K562 (cell line): Measurements from ENCODE around the gene ZSCAN21.

Source experiments
- BHLHE40 ChIP-seq: IDR thresholded peaks from 2 replicates; pipeline ENCODE4 v1.6.1; 2011; ENCODE audit warnings: low read length, improper control_type of control experiment
- BRCA1 ChIP-seq, 2 experiments: fragments of 450-650 bp in 1 of 2; sonication (generic) in 1 of 2; formaldehyde crosslinking in 1 of 2; IDR thresholded peaks; 2 replicates each; pipeline versions ENCODE4 v1.5.0 to v1.6.1; 2017 to 2020; ENCODE audit warnings: mild to moderate bottlenecking in 1 of 2, missing genetic modification reagents in 1 of 2
- FOXA3 ChIP-seq, 2 experiments: fragments of 450-650 bp in 1 of 2; sonication (generic) in 1 of 2; formaldehyde crosslinking; IDR thresholded peaks in 1 of 2; conservative IDR thresholded peaks in 1 of 2; 2 replicates each; pipeline versions ENCODE4 v1.4.0 to v1.8.0; 2020 to 2022; ENCODE audit warnings: mild to moderate bottlenecking in 2 of 2, missing genetic modification reagents in 1 of 2
- HMG20A ChIP-seq: fragments of 450-650 bp; formaldehyde crosslinking; conservative IDR thresholded peaks from 2 replicates; pipeline ENCODE4 v1.4.0; 2020; ENCODE audit warnings: mild to moderate bottlenecking, mixed read lengths
- KDM4B ChIP-seq, 2 experiments: fragments of 450-650 bp in 1 of 2; sonication (generic) in 1 of 2; IDR thresholded peaks; 2 replicates each; pipeline ENCODE4 v1.6.1; 2016 to 2017; ENCODE audit warnings: borderline replicate concordance in 2 of 2, antibody characterized with exemption in 1 of 2, low read depth in 1 of 2, mild to moderate bottlenecking in 1 of 2
- MAX ChIP-seq: sonication (generic); formaldehyde crosslinking; IDR thresholded peaks from 2 replicates; pipeline ENCODE4 v1.9.0; 2022; ENCODE audit warnings: mild to moderate bottlenecking, missing genetic modification reagents
- MIER1 ChIP-seq: fragments of 450-650 bp; IDR thresholded peaks from 2 replicates; pipeline ENCODE4 v1.6.1; 2016; ENCODE audit warnings: antibody characterized with exemption, mild to moderate bottlenecking, low read depth
- POLR2H ChIP-seq: IDR thresholded peaks from 2 replicates; pipeline ENCODE4 v1.6.1; 2016; ENCODE audit warnings: missing genetic modification characterization, low read depth, mild to moderate bottlenecking, control low read depth, missing compliant biosample characterization, moderate library complexity
- RAD21 ChIP-seq, 2 experiments: fragments of 250-450 bp in 1 of 2; fragments of 450-650 bp in 1 of 2; sonication (Bioruptor Pico) in 1 of 2; formaldehyde crosslinking in 1 of 2; IDR thresholded peaks in 1 of 2; conservative IDR thresholded peaks in 1 of 2; 2 replicates each; pipeline versions ENCODE4 v1.4.0 to v1.8.0; 2020 to 2022; ENCODE audit warnings: mild to moderate bottlenecking in 2 of 2, moderate library complexity in 1 of 2
- ZBTB33 ChIP-seq: sonication (generic); formaldehyde crosslinking; IDR thresholded peaks from 2 replicates; pipeline ENCODE4 v1.8.1; 2023; ENCODE audit warnings: mild to moderate bottlenecking, missing genetic modification reagents
- ZFPM2 ChIP-seq: fragments of 250-450 bp; sonication (Bioruptor Pico); IDR thresholded peaks from 2 replicates; pipeline ENCODE4 v1.5.1; 2022; ENCODE audit warnings: mild to moderate bottlenecking

- TF ChIP-seq KDM4B (IDR thresholded peaks at IDR 0.05; ENCODE audit: borderline replicate concordance in 2 of 2, low read depth in 1 of 2) = no peak
- no peak for TF ChIP-seq HMG20A (CRISPR knock-in tag)
- TF ChIP-seq FOXA3 (CRISPR knock-in tag; conservative IDR thresholded peaks at IDR 0.05 in 1 of 2, IDR thresholded peaks at IDR 0.05 in 1 of 2) = no peak
- TF ChIP-seq POLR2H (tag) = no peak
- TF ChIP-seq ZFPM2 (CRISPR knock-in tag) = no peak
- no peak for TF ChIP-seq MAX
- TF ChIP-seq BHLHE40 = no peak
- TF ChIP-seq BRCA1 (IDR thresholded peaks at IDR 0.05) = no peak
- no peak for TF ChIP-seq BRCA1 (CRISPR knock-in tag; IDR thresholded peaks at IDR 0.05)
- TF ChIP-seq RAD21 (CRISPR knock-in tag; conservative IDR thresholded peaks at IDR 0.05 in 1 of 2, IDR thresholded peaks at IDR 0.05 in 1 of 2) = no peak
- no peak for TF ChIP-seq MIER1
- no peak for TF ChIP-seq ZBTB33
These were observed 43.5 kb downstream of the ZSCAN21 start for GRCh38 chr7:100093054-100093453.
